AG04450 (cell line): ENCODE results near the gene SLC34A1. TPM values are rescaled to one million over a fixed set of nuclear protein-coding genes. Genes with fewer than 3 reads are reported as not detected.

Source experiments
- CTCF ChIA-PET: fragments of 300-600, 350-600 bp; formaldehyde crosslinking; extraction: SDS; loops from one replicate; lab custom pipeline; 2022; ENCODE audit warnings: antibody characterized with exemption, inconsistent platforms; lab: Charles Lee
- POLR2A ChIA-PET: fragments of 350-600 bp; formaldehyde crosslinking; extraction: SDS; loops from one replicate; lab custom pipeline; 2021; ENCODE audit warnings: antibody characterized with exemption, inconsistent platforms; lab: Yijun Ruan, JAX
- DNase-seq: peaks from one replicate; pipeline ENCODE4 v3.0.0-alpha.2; 2011; ENCODE audit warnings: low read depth, low spot score
- H3K27ac ChIP-seq: one replicate; pipeline ENCODE4 v1.5.1; 2012; ENCODE audit warnings: low read depth, low read length, control low read depth
- H3K27me3 ChIP-seq: one replicate; pipeline ENCODE4 v1.6.0; 2012; ENCODE audit warnings: low read length; ENCODE audit not compliant: control insufficient read depth, insufficient read depth
- H3K4me3 ChIP-seq: 2 replicates; pipeline ENCODE4 v1.5.1; 2011; ENCODE audit warnings: mild to moderate bottlenecking, low read depth, low read length, control low read depth
- H3K9me3 ChIP-seq: 2 replicates; pipeline ENCODE4 v1.5.1; 2012; ENCODE audit warnings: low read length; ENCODE audit not compliant: control insufficient read depth, insufficient read depth
- CTCF ChIP-seq: IDR thresholded peaks from 2 replicates; pipeline ENCODE4 v1.5.1; 2011; ENCODE audit warnings: low read depth, low read length, control low read depth, inconsistent platforms
- polyA plus RNA-seq: library from polyadenylated mRNA; depleted of rRNA; stranded (reverse); fragments of >200 nt; gene quantifications from 2 replicates; pipeline ENCODE4 v1.2.3, GENCODE V29; 2011

The SLC34A1 gene
- polyA plus RNA-seq, 1 experiment, result not detected

GRCh38 chr5:177367981-177368868, 16.0 kb upstream of the SLC34A1 start:
- ChIA-PET POLR2A (interaction anchor here (2.1 kb wide), 1 partner anchor 11 kb away, joined by 6 read pairs; no protein-coding TSS in a partner anchor), CTCF (interaction anchor here (0.8 to 5.6 kb wide), 10 partner anchors 8 to 133 kb away, joined by 3 to 61 read pairs (median 4); partner anchors contain the start of genes LMAN2 and SLC34A1)

GRCh38 chr5:177368869-177369644, 15.2 kb upstream of the SLC34A1 start:
- Histone ChIP-seq H3K27ac (no peak overlapping the region), H3K4me3 (no peak overlapping the region), H3K9me3 (peaks cover 4% of the 10 kb centered on the region; the same call in 1 of the 2 replicates), H3K27me3 (no peaks in the 10 kb centered on the region)
- CTCF ChIA-PET, result interaction anchor here (0.6 to 5.6 kb wide), 16 partner anchors 8 to 133 kb away, joined by 3 to 61 read pairs (median 4); partner anchors contain the start of genes LMAN2 and SLC34A1
- POLR2A ChIA-PET, result no interaction called here
- TF ChIP-seq CTCF, result peak; percentile 73
- no peak for DNase-seq

More at GRCh38 chr5:177367981-177368868, 16.0 kb upstream of the SLC34A1 start:
- H3K27ac ChIP-seq, result no peak overlapping the region
- no peak for DNase-seq
- no peak overlapping the region for H3K4me3 ChIP-seq
- H3K9me3 ChIP-seq, result peaks cover 4% of the 10 kb centered on the region; the same call in 1 of the 2 replicates
- TF ChIP-seq CTCF, result no peak
- H3K27me3 ChIP-seq, result no peaks in the 10 kb centered on the region

DNA sequence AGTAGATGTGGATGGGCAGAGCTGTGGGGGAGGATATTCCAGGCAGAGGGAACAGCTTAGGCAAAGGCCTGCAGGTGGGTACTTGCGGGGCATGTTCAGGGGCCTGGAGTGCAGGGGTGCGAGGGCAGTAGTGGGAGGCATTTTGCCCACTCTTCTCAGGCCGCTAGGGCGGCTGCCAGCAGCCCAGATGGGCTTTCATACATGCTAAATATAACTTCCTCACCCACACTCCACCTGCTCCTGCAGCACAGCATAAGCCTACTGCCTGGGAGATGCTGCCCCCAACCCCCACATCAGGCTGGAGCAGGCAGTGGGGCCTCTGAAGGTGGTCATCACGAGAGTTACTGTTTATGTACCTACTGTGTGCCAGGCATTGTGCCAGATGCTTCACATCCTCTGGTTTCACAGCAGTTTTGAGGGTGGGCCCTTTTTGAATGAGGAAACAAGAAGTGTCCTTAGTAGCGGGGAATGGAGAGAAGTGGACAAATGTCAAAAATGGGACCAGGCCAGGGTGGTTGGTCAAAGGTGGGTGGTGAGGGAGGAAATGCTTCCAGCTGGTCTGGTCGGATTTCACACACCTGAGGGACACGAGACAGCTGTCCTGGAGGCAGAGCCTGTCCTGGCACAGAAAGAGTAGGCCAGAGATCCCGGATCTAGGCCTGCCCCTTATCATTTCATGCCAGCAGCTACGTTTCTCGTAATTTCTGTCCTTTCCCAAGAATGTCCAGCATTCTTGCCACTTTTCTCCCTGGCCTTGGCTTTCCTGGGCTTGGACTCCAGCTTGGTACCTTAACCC, 14.4 kb upstream of the SLC34A1 start:
- H3K27ac ChIP-seq, result no peak overlapping the region
- no peak overlapping the region for H3K4me3 ChIP-seq
- DNase-seq, result no peak
- peaks cover 4% of the 10 kb centered on the region; the same call in 1 of the 2 replicates for H3K9me3 ChIP-seq
- CTCF ChIA-PET, result interaction anchor here (0.6 to 5.6 kb wide), 36 partner anchors 8 to 348 kb away, joined by 3 to 61 read pairs (median 5); partner anchors contain the start of genes LMAN2, SLC34A1 and ZNF346
- H3K27me3 ChIP-seq, result no peaks in the 10 kb centered on the region
- TF ChIP-seq CTCF, result no peak
- POLR2A ChIA-PET, result interaction anchor here (0.6 to 1.4 kb wide), 5 partner anchors 9 to 128 kb away, joined by 3 to 12 read pairs (median 3); partner anchors contain the start of genes GRK6 and PDLIM7

GRCh38 chr5:177370488-177371119, 13.6 kb upstream of the SLC34A1 start:
- POLR2A ChIA-PET, result interaction anchor here (0.6 to 1.4 kb wide), 6 partner anchors 8 to 127 kb away, joined by 3 to 12 read pairs (median 4); partner anchors contain the start of genes GRK6 and PDLIM7
- CTCF ChIA-PET, result interaction anchor here (0.6 to 5.6 kb wide), 30 partner anchors 8 to 348 kb away, joined by 3 to 61 read pairs (median 5); partner anchors contain the start of genes LMAN2 and ZNF346
- Histone ChIP-seq H3K4me3 (peak overlapping the region; percentile 65), H3K27me3 (no peaks in the 10 kb centered on the region), H3K9me3 (peaks cover 4% of the 10 kb centered on the region; the same call in 1 of the 2 replicates), H3K27ac (no peak overlapping the region)
- TF ChIP-seq CTCF, result peak; percentile 60
- peak; percentile 72 for DNase-seq
